Activated effector memory CD4-positive, alpha-beta T cell treated with Interleukin-2 at 50 U/mL for 16 hours (primary cell): ENCODE measurements around the gene ARMCX6.
"Not testable (repeated sequence)": the region's sequence is repeated elsewhere in the genome, so short reads cannot be mapped to it uniquely, and the experiment has no call there.

Experiments used
- DNase-seq: peaks from one replicate; pipeline ENCODE4 v3.0.0-alpha.2; 2020

Gene ARMCX6

GRCh38 chrX:101617211-101618191, at the start of gene ARMCX6:
TSS of gene ARMCX6 (minus strand) at chrX:101618000. CDS start at chrX:101616620, 1,380 bp downstream.
- peak; percentile 52 for DNase-seq

- DNase-seq: no peak
Observed at GRCh38 chrX:101659601-101660063, 41.8 kb upstream of the ARMCX6 start, which contains the start of gene ARMCX2. TSS of gene ARMCX2 (minus strand) at chrX:101659850. CDS start at chrX:101657588, 2,262 bp downstream.

DNA sequence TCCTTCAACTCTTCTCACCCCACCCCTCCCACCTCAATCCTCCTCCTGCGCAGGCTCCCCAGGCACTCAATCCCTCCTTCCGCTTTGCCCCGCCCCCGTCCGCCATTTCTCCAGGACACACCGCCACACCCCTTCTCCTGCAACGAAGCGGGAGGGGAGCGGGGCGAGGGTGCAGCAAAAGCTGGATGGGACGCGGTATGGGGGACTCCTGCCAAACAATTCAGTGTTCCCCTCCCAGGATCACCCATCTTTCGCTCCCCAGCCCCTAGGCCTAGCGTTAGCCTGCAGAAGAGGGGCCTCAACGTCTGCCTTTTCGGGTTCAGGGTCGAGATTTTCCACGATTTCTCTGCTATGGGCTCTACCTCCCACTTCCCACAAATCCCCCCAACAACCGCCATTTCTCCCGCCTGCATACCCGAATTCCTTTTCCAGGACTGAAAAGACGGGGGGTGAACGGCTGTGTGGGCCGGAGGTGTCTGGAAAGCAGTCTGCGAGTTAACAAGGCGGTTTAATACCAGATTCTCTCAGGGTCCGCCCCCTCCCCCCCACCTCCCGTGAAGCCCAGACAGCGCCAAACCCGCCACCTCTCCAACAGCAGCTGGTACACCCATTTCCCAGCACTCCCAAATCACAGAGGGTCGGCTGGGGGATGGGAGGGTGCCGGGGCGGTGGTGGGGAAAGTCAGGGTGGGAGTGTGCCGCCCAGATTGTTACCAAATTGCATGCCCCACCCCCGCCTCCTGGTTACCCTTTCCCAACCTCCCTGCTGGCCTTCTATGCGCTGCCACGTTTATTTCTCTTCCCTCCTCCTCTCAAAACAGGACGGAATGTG, 41.1 kb upstream of the ARMCX6 start:
- DNase-seq: peak; percentile 40

DNA sequence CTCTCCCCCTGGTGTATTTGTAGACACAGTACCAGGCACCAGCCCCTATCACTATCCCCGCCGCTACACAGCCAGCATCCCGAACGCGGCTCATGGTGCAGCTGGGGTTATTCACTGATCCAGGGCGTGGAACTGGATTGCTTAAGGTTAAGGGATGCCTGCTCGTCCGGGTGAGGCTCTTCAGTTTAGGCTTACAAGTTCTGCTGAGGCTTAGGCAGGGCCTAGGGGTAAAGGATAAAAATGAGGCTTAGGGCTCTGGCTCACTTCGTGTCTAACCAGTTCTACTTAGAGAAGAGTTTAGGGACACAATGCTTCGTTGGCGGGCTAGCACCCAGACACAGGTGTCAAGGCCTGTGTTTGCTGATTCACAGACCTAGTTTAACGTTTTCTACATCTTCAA, 39.7 kb upstream of the ARMCX6 start:
- DNase-seq: no peak

- DNase-seq: no peak
Observed at GRCh38 chrX:101656817-101657216, 39.0 kb upstream of the ARMCX6 start.

DNA sequence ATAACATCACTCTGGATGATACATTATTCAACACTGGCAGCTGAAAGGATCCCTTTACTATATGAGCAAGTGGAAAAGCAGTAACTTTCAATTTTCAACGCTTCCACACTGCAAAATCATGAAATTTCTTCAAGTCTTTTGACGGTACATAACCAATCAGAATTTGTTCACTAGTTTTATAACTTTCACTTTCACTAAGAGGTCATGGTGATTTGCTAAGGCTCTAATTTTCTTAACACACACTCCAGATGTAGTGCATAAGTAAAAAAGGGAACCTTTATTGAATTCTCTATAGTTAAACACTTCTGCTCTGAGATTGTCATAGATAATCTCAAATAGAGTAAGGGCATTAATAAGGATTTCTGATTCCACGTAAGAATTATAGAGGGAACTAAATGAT, 37.7 kb upstream of the ARMCX6 start:
- DNase-seq: no peak

- DNase-seq: not testable (repeated sequence)
Observed at GRCh38 chrX:101647716-101648115, 29.9 kb upstream of the ARMCX6 start.

- no peak for DNase-seq
Observed at GRCh38 chrX:101642093-101642492, 24.3 kb upstream of the ARMCX6 start.

- DNase-seq: no peak
Observed at GRCh38 chrX:101639583-101639982, 21.8 kb upstream of the ARMCX6 start.

- no peak for DNase-seq
Observed at GRCh38 chrX:101619364-101619763, 1.6 kb upstream of the ARMCX6 start.

- DNase-seq: no peak
Observed at GRCh38 chrX:101605728-101606127, 12.1 kb downstream of the ARMCX6 start.

DNA sequence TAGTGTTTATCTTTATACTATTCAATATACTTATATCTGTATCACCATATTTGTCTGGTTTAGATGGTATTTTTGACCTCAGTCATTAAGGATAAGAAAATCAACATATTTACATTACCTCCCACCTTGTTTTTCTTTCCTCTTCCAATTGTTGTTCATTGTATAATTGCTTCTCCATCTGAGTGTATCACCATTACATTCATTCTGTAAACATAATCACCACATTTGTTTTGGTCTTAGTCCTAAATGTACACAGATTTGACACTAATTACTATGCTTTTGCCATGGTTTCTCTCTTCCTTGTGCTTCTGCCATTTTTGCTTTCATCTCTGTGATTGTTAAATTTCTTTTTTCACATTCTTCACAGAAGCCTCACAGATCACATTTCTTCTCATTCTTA, 12.7 kb downstream of the ARMCX6 start:
- no peak for DNase-seq

DNA sequence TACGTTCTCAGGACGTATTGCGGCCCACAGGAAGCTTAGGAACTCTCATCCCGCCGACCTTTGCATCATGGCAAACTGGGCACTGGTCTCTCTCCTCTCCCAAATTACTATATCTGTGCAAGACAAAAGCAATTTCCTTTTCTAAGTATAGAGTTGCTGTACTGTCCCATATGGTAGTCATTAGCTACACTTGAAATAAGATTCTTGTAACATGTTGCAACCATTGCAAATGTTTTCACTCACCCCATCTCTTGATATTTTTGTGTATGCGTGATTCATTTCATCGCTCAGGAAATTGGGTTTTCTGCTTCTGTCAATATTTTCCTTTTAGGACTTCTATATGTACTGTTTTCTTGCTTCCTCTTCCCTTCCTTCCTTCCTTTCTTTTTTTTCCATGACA, 15.7 kb downstream of the ARMCX6 start:
- DNase-seq: no peak

- not testable (repeated sequence) for DNase-seq
Observed at GRCh38 chrX:101599592-101599991, 18.2 kb downstream of the ARMCX6 start.

- no peak for DNase-seq
Observed at GRCh38 chrX:101595739-101596419, 21.9 kb downstream of the ARMCX6 start.
